ENCODE data around the gene SFTA2.

- TF ChIP-seq EZH2 (IDR thresholded peaks at IDR 0.05; ENCODE audit: insufficient read depth, poor library complexity, severe bottlenecking): no peak
- TF ChIP-seq EZH2phosphoT487 (IDR thresholded peaks at IDR 0.05; ENCODE audit: insufficient read depth, low read depth): no peak
These were observed 38.9 kb downstream of the SFTA2 start for GRCh38 chr6:30893001-30893591.

All from GM23248 (cell line).